NCI-H82 treated with DMSO at 0.1 percent for 48 hours (cell line): ENCODE measurements around the gene CASP1.

Source experiments
- DNase-seq: peaks from one replicate; lab custom pipeline; 2025; ENCODE audit not compliant: unreplicated experiment; lab: John Stamatoyannopoulos, UW

The CASP1 gene

GRCh38 chr11:104992781-104993180 lies 42.2 kb downstream of the CASP1 start:
- DNase-seq: no peak

GRCh38 chr11:104991994-104992393 lies 43.0 kb downstream of the CASP1 start:
- no peak for DNase-seq

- no peak for DNase-seq
These were observed 50.1 kb downstream of the CASP1 start for GRCh38 chr11:104984808-104985207.

- no peak for DNase-seq
These were observed 55.1 kb downstream of the CASP1 start for GRCh38 chr11:104979839-104980238.
